Measurements from ENCODE around the gene MYEOV.

GRCh38 chr11:69284081-69284511 is 9.9 kb upstream of the MYEOV start:
- TF ChIP-seq YY1 (IDR thresholded peaks at IDR 0.05) (no peak), SP1 (IDR thresholded peaks at IDR 0.05) (no peak), RAD21 (IDR thresholded peaks at IDR 0.05) (no peak), EGR1 (IDR thresholded peaks at IDR 0.05; ENCODE audit: low read depth in 2 of 2) (no peak), GABPA (IDR thresholded peaks at IDR 0.05 in 1 of 2, conservative IDR thresholded peaks at IDR 0.05 in 1 of 2) (no peak), MAX (IDR thresholded peaks at IDR 0.05) (no peak), JUND (IDR thresholded peaks at IDR 0.05) (no peak), FOXA1 (IDR thresholded peaks at IDR 0.05) (no peak), TAF1 (conservative IDR thresholded peaks at IDR 0.05) (no peak)
- TF ChIP-seq, protein P1, sequence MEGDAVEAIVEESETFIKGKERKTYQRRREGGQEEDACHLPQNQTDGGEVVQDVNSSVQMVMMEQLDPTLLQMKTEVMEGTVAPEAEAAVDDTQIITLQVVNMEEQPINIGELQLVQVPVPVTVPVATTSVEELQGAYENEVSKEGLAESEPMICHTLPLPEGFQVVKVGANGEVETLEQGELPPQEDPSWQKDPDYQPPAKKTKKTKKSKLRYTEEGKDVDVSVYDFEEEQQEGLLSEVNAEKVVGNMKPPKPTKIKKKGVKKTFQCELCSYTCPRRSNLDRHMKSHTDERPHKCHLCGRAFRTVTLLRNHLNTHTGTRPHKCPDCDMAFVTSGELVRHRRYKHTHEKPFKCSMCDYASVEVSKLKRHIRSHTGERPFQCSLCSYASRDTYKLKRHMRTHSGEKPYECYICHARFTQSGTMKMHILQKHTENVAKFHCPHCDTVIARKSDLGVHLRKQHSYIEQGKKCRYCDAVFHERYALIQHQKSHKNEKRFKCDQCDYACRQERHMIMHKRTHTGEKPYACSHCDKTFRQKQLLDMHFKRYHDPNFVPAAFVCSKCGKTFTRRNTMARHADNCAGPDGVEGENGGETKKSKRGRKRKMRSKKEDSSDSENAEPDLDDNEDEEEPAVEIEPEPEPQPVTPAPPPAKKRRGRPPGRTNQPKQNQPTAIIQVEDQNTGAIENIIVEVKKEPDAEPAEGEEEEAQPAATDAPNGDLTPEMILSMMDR (IDR thresholded peaks at IDR 0.05; ENCODE audit: low read depth, low read length, missing input control) = no peak
- TF ChIP-seq, protein P2, sequence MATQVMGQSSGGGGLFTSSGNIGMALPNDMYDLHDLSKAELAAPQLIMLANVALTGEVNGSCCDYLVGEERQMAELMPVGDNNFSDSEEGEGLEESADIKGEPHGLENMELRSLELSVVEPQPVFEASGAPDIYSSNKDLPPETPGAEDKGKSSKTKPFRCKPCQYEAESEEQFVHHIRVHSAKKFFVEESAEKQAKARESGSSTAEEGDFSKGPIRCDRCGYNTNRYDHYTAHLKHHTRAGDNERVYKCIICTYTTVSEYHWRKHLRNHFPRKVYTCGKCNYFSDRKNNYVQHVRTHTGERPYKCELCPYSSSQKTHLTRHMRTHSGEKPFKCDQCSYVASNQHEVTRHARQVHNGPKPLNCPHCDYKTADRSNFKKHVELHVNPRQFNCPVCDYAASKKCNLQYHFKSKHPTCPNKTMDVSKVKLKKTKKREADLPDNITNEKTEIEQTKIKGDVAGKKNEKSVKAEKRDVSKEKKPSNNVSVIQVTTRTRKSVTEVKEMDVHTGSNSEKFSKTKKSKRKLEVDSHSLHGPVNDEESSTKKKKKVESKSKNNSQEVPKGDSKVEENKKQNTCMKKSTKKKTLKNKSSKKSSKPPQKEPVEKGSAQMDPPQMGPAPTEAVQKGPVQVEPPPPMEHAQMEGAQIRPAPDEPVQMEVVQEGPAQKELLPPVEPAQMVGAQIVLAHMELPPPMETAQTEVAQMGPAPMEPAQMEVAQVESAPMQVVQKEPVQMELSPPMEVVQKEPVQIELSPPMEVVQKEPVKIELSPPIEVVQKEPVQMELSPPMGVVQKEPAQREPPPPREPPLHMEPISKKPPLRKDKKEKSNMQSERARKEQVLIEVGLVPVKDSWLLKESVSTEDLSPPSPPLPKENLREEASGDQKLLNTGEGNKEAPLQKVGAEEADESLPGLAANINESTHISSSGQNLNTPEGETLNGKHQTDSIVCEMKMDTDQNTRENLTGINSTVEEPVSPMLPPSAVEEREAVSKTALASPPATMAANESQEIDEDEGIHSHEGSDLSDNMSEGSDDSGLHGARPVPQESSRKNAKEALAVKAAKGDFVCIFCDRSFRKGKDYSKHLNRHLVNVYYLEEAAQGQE (IDR thresholded peaks at IDR 0.05) = no peak
